ENCODE results near the gene FUT9.

GRCh38 chr6:96016334-96017069, 728 bp downstream of the FUT9 start:
- TF ChIP-seq ATF6 (CRISPR knock-in tag; IDR thresholded peaks at IDR 0.05) = no peak
- no peak for TF ChIP-seq GABPB1 (CRISPR knock-in tag; IDR thresholded peaks at IDR 0.05)
